Heart left ventricle (tissue), 16 donors: ENCODE data around the gene CNTRL. TPM values are rescaled to one million over a fixed set of nuclear protein-coding genes. Genes with fewer than 3 reads are reported as not detected.

Source experiments
- ATAC-seq, 4 donors: fragments of 200-7000 bp; cut with Tn5 transposase; one replicate each; pipeline ENCODE4 v1.9.1; 2020 to 2022; ENCODE audit warnings: moderate library complexity in 4 of 4, mild to moderate bottlenecking in 3 of 4, moderate number of reproducible peaks in 1 of 4
- DNase-seq, 5 donors: peaks; one replicate each; pipeline ENCODE4 v3.0.0-alpha.2; 2020
- H3K27ac ChIP-seq, 12 donors: fragments of 200-600 bp; sonication (generic) in 4 of 12; one replicate each; pipeline versions ENCODE4 v1.5.0 to v1.8.0; 2016 to 2022; ENCODE audit warnings: mild to moderate bottlenecking in 2 of 12
- H3K27me3 ChIP-seq, 9 donors: fragments of 200-600 bp; sonication (generic) in 2 of 9; one replicate each; pipeline versions ENCODE4 v1.5.1 to v1.8.0; 2016 to 2022; ENCODE audit warnings: mild to moderate bottlenecking in 3 of 9
- H3K36me3 ChIP-seq, 9 donors: fragments of 200-600 bp; sonication (generic) in 2 of 9; one replicate each; pipeline versions ENCODE4 v1.5.0 to v1.8.0; 2018 to 2022; ENCODE audit warnings: mild to moderate bottlenecking in 2 of 9
- H3K4me1 ChIP-seq, 12 donors: fragments of 200-600 bp; sonication (generic) in 4 of 12; one replicate each; pipeline versions ENCODE4 v1.5.0 to v1.8.0; 2016 to 2022; ENCODE audit warnings: mild to moderate bottlenecking in 3 of 12
- H3K4me3 ChIP-seq, 12 donors: fragments of 200-600 bp; sonication (generic) in 4 of 12; one replicate each; pipeline versions ENCODE4 v1.5.0 to v1.8.0; 2017 to 2022; ENCODE audit warnings: mild to moderate bottlenecking in 9 of 12, moderate library complexity in 4 of 12
- H3K9me3 ChIP-seq, 12 donors: fragments of 200-600 bp; sonication (generic) in 4 of 12; one replicate each; pipeline versions ENCODE4 v1.5.0 to v1.8.0; 2016 to 2022; ENCODE audit warnings: mild to moderate bottlenecking in 1 of 12
- POLR2A ChIP-seq, 2 donors: fragments of 450-650 bp; IDR thresholded peaks; one replicate each; pipeline ENCODE4 v1.6.1; 2017; ENCODE audit warnings: antibody characterized with exemption in 2 of 2, mild to moderate bottlenecking in 2 of 2, moderate library complexity in 2 of 2
- WGBS, 4 donors: extraction: QIAGEN DNeasy Blood & Tissue Kit in 2 of 4; methylation state at CpG; one replicate each; pipeline versions ENCODE4 v1.1.5 to v1.1.7; 2013 to 2018; 5-methylcytosine and 5-hydroxymethylcytosine counted together
- intact Hi-C, 10 donors: fragments of 100-400 bp; cut with DNase I; formaldehyde crosslinking; loops; one replicate each; pipeline versions ENCODE4 v1.11.1 to v1.14.2; 2022
- polyA plus RNA-seq, 2 donors: library from polyadenylated mRNA; stranded (reverse); fragments of 200-250 nt; gene quantifications; one replicate each; pipeline ENCODE4 v1.2.3, GENCODE V29; 2013
- total RNA-seq, 9 donors: library from RNA; depleted of rRNA in 2 of 9; stranded (reverse); fragments of >200 nt in 2 of 9; fragmentation: NEBNext Ultra II Directional in 3 of 9; extraction: Animal tissue kit (Norgen Biotek cat#: 25700) in 3 of 9; gene quantifications; one replicate each; pipeline versions ENCODE4 v1.1.0 to v1.2.4, GENCODE V29; 2016 to 2023
- TF ChIP-seq, protein P1 (sequence below), 12 donors: fragments of 200-600 bp; sonication (generic) in 4 of 12; IDR thresholded peaks; one replicate each; pipeline versions ENCODE4 v1.5.0 to v1.8.0; 2018 to 2022; ENCODE audit warnings: antibody characterized with exemption in 12 of 12, mild to moderate bottlenecking in 5 of 12
- donor health status: ischemic (EF 13 %, LVEDD 7.1; RV severe dilation, severe dysfunction).
- donor health status: healthy with polysubstance abuse.
- donor health status: DM: no; HTN: yes; CAD: no.
- donor health status: DM: no; HTN: no; CAD: no.
- donor health status: ischemic (EF 25% LVEDD 6.9; RV normal size, moderate dysfunction).
- donor health status: ischemic (EF 25% LVEDD 5.7; RV mildly dilated, moderate dysfunction).
- donor health status: healthy.
- donor health status: DM: yes; HTN: yes; CAD: no.
- donor health status: ischemic (EF 35%, LVEDD 5.7; RV mildly dilated, moderate dysfunction).
- donor health status: nonischemic (EF 11% LVEDD 7.7; RV severe dilation, severe dysfunction).
- donor health status: DM: yes; HTN: yes; CAD: no.
- donor health status: PGD.
- donor health status: ischemic (EF 29% LVEDD 5.4; RV normal size, mild dysfunction).
- donor health status: nonischemic (EF 23%, LVEDD 6.1; RV moderate dilation, normal function).

Gene CNTRL
- total and polyA plus RNA-seq, 11 donors: 2.5 to 11.4 (median 3.7) TPM

DNA sequence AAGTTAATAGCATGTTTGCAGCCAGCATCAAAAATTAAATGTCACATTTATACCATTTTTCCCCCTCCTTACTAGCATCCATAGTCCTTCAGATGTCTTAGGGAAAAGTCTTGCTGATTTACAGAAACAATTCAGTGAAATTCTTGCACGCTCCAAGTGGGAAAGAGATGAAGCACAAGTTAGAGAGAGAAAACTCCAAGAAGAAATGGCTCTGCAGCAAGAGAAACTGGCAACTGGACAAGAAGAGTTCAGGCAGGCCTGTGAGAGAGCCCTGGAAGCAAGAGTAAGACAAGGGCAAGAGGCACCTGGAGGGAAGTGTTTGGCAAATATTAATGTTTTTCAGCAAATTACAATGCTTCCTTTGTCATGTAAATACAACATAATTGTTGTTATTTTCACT is 66.6 kb downstream of the CNTRL start:
- Histone ChIP-seq H3K27me3 (no peaks in the 10 kb centered on the region), H3K4me3 (no peak overlapping the region), H3K9me3 (no peaks in the 10 kb centered on the region), H3K4me1 (no peaks in the 10 kb centered on the region), H3K36me3 (peaks cover 0 to 100% (median 90%) of the 10 kb centered on the region in 9 donors), H3K27ac (no peak overlapping the region)
- no peak for DNase-seq
- WGBS, 4 donors: 90 to 100% (median 97%) methylated on average over 1 of the region's 1 CpG
- no peak for ATAC-seq
- no peak for TF ChIP-seq POLR2A (IDR thresholded peaks at IDR 0.05)
- intact Hi-C loops: no loop called here

DNA sequence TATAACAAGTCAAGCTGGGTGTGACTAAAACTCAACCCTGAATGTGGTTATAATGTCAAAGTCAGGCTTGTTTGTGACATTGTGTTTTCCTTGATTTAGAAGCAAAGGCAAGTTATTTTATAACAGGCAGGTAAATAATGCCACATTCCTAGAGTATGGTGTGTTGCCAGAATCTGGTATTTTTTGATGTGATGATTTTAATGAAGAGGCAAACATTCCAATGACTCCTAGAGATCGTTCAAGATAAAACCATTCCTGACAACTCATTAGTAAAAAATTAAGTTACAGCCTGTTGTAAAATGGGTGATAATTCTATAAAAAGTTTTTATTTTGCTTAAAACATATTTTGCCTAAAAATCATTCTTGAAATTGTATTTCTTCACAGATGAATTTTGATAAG is 67.0 kb downstream of the CNTRL start:
- no peak overlapping the region for H3K4me3 ChIP-seq
- 89 to 96% (median 94%) methylated on average over 1 of the region's 1 CpG for WGBS, 4 donors
- H3K27ac ChIP-seq: no peak overlapping the region
- no peaks in the 10 kb centered on the region for H3K4me1 ChIP-seq
- DNase-seq (no peak), ATAC-seq (no peak)
- peaks cover 0 to 100% (median 90%) of the 10 kb centered on the region in 9 donors for H3K36me3 ChIP-seq
- H3K9me3 ChIP-seq: no peaks in the 10 kb centered on the region
- intact Hi-C loops: no loop called here
- TF ChIP-seq POLR2A (IDR thresholded peaks at IDR 0.05): no peak
- TF ChIP-seq, protein P1, sequence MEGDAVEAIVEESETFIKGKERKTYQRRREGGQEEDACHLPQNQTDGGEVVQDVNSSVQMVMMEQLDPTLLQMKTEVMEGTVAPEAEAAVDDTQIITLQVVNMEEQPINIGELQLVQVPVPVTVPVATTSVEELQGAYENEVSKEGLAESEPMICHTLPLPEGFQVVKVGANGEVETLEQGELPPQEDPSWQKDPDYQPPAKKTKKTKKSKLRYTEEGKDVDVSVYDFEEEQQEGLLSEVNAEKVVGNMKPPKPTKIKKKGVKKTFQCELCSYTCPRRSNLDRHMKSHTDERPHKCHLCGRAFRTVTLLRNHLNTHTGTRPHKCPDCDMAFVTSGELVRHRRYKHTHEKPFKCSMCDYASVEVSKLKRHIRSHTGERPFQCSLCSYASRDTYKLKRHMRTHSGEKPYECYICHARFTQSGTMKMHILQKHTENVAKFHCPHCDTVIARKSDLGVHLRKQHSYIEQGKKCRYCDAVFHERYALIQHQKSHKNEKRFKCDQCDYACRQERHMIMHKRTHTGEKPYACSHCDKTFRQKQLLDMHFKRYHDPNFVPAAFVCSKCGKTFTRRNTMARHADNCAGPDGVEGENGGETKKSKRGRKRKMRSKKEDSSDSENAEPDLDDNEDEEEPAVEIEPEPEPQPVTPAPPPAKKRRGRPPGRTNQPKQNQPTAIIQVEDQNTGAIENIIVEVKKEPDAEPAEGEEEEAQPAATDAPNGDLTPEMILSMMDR (IDR thresholded peaks at IDR 0.05): no peak
- no peaks in the 10 kb centered on the region for H3K27me3 ChIP-seq

DNA sequence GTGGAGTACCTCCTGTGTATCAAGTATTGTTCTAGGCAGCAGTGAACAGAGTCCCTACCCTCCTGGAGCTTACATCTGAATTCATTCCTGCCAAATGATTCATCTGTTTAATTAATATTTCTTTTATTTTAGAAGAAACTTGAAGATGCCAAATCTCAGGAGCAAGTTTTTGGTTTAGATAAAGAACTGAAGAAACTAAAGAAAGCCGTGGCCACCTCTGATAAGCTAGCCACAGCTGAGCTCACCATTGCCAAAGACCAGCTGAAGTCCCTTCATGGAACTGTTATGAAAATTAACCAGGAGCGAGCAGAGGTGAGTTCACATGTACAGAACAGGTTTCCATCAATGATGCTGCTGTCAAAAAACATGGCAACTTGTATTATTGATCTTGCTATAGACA is 69.0 kb downstream of the CNTRL start:
- no peak for ATAC-seq
- Histone ChIP-seq H3K27ac (no peak overlapping the region), H3K27me3 (no peaks in the 10 kb centered on the region), H3K9me3 (no peaks in the 10 kb centered on the region), H3K4me3 (no peak overlapping the region), H3K36me3 (peaks cover 0 to 100% (median 99%) of the 10 kb centered on the region in 9 donors), H3K4me1 (no peaks in the 10 kb centered on the region)
- WGBS, 4 donors: 92 to 98% (median 95%) methylated on average over 2 of the region's 2 CpGs
- DNase-seq: no peak
- intact Hi-C loops: no loop called here
- no peak for TF ChIP-seq POLR2A (IDR thresholded peaks at IDR 0.05)
- TF ChIP-seq, protein P1 (IDR thresholded peaks at IDR 0.05): no peak

DNA sequence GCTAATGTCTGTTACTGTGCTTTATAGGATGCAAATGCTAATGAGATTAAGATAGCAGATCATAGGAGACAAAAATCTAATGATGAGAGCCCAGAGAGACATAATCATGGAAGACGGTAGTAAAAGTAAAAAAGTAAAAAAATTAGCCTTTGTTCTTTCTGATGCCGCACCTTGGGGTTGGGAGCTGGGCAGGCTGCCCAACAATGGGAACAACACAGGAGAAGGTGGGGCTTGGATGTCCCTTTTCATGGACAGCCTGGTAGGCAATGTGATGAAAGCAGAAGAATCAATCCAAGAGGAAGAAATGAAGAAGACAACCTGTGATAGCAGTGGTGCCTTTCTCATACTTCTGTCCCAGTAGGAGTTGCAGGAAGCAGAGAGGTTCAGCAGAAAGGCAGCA is 69.7 kb downstream of the CNTRL start:
- H3K27ac ChIP-seq: no peak overlapping the region
- H3K4me1 ChIP-seq: no peaks in the 10 kb centered on the region
- no peaks in the 10 kb centered on the region for H3K27me3 ChIP-seq
- intact Hi-C loops: no loop called here
- H3K4me3 ChIP-seq: no peak overlapping the region
- ATAC-seq: no peak
- no peak for DNase-seq
- TF ChIP-seq, protein P1 (IDR thresholded peaks at IDR 0.05): no peak
- TF ChIP-seq POLR2A (IDR thresholded peaks at IDR 0.05): no peak
- H3K36me3 ChIP-seq: peaks cover 0 to 100% (median 99%) of the 10 kb centered on the region in 9 donors
- H3K9me3 ChIP-seq: no peaks in the 10 kb centered on the region
- WGBS, 4 donors: 93 to 97% (median 94%) methylated on average over 2 of the region's 2 CpGs

DNA sequence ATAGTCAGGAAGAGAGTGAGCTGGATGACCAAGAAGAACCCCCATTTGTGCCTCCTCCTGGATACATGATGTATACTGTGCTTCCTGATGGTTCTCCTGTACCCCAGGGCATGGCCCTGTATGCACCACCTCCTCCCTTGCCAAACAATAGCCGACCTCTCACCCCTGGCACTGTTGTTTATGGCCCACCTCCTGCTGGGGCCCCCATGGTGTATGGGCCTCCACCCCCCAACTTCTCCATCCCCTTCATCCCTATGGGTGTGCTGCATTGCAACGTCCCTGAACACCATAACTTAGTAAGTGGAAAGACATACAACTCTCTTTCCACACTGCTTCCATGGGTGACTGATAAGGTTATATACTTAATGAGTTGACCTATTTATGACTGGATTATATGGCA is 75.4 kb downstream of the CNTRL start:
- H3K27ac ChIP-seq: no peak overlapping the region
- H3K27me3 ChIP-seq: no peaks in the 10 kb centered on the region
- peaks cover 0 to 93% (median 71%) of the 10 kb centered on the region in 9 donors for H3K36me3 ChIP-seq
- DNase-seq (no peak), ATAC-seq (no peak)
- H3K9me3 ChIP-seq: no peaks in the 10 kb centered on the region
- intact Hi-C loops: no loop called here
- H3K4me1 ChIP-seq: peaks cover 0 to 10% (median 0%) of the 10 kb centered on the region in 12 donors
- no peak overlapping the region for H3K4me3 ChIP-seq
- no peak for TF ChIP-seq POLR2A (IDR thresholded peaks at IDR 0.05)
- TF ChIP-seq, protein P1 (IDR thresholded peaks at IDR 0.05): no peak
- 63 to 77% (median 70%) methylated on average over 2 of the region's 2 CpGs for WGBS, 4 donors
